Activated CD4-positive, alpha-beta T cell treated with anti-CD3 and anti-CD28 coated beads, Interleukin-2, amount 50 U/mL, for 48 hours (primary cell): ENCODE results near the gene UFSP1.
"Not testable (repeated sequence)": the region's sequence is repeated elsewhere in the genome, so short reads cannot be mapped to it uniquely, and the experiment has no call there.

Source experiments
- DNase-seq, 2 experiments: peaks; one replicate each; pipeline ENCODE4 v3.0.0-alpha.2; 2020

Gene UFSP1

DNA sequence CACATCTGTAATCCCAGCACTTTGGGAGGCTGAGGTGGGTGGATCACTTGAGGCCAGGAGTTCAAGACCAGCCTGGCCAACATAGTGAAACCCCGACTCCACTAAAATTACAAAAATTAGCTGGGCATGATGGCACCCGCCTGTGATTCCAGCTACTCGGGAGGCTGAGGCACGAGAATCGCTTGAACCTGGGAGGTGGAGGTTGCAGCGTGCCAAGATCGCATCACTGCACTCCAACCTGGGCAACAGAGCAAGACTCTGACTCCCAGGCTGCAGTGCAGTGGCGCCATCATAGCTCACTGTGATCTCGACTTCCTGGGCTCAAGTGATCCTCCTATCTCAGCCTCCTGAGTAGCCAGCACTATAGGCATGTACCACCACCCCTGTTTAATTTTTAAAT lies 34.6 kb downstream of the UFSP1 start:
- DNase-seq = not testable (repeated sequence)

DNA sequence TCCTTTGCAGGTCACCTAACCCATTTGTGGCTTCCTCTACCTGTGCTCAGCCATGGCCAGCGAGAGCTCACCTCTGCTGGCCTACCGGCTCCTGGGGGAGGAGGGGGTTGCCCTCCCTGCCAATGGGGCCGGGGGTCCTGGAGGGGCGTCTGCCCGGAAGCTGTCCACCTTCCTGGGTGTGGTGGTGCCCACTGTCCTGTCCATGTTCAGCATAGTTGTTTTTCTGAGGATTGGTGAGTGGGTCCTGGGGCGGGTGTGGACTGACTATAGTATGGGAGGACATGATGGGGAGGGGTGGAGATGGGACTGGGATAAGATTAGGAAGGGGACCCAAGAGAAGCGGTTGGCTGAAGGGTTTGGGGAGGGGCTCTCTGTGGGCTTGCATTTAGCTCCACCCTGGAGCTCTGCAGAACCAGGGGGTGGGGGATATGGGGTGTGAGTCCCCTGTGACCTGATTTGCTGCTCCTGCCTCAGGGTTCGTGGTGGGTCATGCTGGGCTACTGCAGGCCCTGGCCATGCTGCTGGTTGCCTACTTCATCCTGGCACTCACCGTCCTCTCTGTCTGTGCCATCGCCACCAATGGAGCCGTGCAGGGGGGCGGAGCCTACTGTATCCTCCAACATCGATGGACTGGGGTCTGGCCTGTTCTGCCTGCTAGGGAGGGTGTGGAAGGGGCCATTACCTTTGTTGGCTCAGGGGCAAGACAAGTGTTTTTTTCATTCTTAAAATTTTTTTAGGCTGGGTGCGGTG lies 35.2 kb downstream of the UFSP1 start:
- no peak for DNase-seq

DNA sequence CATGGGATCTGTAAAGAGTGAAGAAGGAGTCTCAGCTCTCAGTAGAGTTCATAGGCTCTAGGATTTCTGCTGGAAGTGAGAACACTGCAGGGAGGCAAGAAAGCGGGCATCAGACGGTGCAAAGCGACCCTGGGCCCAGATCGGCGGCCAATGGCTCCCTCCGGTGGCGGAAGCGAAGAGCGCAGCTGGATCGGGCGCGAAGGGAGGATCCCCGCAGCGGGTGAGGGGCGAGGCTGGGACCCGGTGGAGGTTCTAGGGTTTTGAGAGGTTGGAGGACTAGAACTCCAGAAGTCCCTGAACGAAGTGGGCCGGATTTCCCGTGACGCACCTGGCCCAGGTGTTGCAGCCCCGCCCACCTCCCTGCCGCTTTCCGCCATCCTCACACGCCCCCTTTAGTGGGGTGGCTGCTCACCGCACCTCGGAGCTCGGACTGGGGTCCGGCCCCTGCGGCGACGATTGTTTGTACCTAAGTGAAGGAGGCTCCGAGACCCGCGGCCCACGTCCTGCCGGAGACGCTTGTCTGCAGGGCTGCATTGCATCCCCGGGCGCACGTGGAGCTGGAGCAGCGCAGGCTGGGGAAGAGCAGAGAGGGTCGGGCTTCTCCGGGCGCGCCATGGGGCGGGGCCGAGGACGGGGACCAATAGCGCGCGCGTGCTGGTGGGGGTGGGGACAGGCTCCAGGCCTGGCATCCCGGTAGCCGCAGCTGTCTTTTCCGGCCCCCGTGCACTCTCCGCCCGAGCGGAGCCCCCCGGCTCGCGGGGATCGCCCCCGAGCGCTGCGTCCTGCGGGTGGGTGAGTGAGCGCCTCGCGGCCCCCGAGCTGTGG lies 37.3 kb downstream of the UFSP1 start, which contains the start of gene SLC12A9:
TSS of gene SLC12A9 (plus strand) at position 666 of the 825 bp plus-strand sequence. CDS start 1,485 bp downstream, outside the sequence.
- peak; percentile 88 to 90 for DNase-seq

DNA sequence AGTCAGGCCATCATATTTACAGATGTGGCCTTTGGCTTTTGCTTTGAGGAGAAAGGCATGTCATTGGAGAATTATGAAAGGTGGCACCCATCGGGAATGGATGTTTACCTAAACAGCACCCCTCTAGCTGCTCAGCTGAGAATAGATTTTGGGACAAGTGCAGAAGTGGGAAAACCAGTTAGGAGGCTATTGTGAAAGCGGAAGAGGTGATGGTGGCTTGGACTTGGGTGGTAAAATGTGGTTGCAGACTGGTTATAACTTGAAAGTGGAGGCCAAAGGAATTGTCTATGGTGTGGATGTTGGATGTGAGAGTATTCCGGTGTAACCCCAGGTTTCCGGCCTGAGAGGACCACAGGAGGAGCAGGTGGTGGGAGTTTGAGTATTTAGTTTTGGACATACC lies 42.2 kb downstream of the UFSP1 start:
- DNase-seq = no peak

DNA sequence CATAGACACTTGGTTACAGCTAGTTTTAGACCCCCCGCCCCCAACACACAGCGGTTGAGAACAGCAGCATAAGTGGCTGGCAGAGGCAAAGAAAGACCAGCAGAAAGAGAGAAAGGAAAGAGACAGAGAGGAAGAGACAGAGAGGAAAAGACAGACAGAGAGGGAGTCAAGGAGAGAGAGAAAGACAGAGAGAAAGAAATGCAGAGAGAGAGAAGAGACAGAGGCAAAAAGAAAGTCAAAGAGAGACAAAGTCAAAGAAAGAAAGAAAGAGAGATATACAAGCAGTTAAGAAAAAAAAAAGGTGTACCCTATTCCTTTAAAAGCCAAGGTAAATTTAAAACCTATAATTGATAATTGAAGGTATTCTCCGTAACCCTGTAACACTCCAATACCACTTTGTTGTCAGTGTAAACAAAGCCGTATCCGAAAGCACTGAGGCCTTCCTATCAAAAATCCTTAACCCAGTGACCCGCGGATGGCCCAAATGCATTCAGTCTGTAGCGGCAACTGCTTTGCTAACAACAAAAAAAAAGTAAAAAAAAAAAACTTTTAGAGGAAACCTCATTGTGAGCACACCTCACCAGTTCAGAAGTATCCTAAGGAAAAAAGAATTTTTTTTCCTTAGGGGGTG lies 48.9 kb downstream of the UFSP1 start:
- DNase-seq = no peak

DNA sequence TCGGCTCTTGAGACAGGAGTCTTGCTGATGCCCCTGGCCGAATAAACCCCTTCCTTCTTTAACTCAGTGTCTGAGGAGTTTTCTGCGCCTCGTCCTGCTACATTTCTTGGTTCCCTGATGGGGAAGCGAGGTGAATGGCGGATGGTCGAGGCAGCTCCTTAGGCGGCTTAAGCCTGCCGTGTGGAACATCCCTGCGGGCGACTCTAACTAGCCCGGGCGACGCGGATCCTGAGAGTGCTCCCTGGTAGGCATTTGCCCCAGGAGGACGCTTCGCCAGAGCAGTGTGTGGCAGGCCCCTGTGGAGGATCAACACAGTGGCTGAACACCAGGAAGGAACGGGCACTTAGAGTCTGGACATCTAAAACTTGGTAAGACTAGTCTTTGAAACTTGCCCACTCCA lies 50.2 kb downstream of the UFSP1 start:
- DNase-seq = no peak
